ENCODE data around the gene ASB6.
"Not testable (repeated sequence)": the region's sequence is repeated elsewhere in the genome, so short reads cannot be mapped to it uniquely, and the experiment has no call there.

The ASB6 gene

GRCh38 chr9:129666575-129666974, 24.6 kb upstream of the ASB6 start:
- no peak for DNase-seq

DNA sequence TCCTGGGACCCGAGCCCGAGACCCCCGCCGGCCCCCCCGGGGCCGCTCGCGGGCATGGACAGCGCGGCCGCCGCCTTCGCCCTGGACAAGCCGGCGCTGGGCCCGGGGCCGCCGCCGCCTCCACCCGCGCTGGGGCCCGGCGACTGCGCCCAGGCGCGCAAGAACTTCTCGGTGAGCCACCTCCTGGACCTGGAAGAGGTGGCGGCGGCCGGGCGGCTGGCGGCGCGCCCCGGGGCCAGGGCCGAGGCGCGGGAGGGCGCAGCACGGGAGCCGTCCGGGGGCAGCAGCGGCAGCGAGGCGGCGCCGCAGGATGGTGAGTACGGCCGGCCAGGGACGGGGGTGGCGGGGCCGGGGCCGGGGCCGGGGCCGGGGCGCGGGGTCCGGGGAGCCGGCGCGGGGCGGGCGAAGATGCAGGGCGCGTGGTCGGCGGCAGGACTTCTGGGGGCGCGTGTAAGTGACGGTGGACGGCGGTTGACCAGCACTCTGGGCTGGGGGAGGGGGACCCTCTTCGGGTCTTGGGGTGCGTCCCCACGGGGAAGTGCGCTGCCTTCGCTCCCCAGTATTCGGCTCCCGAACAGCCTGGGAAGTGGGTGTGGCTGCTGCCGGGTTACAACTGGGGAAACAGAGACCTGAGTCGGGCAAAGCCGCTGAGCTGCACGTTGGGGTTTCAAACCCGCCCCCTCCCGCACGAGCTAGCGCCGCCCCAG, 24.0 kb upstream of the ASB6 start:
- no peak for DNase-seq

- no peak for DNase-seq
Observed at GRCh38 chr9:129665389-129665775, 23.4 kb upstream of the ASB6 start, which contains the start of gene PRRX2. PRRX2 (plus strand) TSS chr9:129665647; CDS start chr9:129665868, 221 bp downstream.

DNA sequence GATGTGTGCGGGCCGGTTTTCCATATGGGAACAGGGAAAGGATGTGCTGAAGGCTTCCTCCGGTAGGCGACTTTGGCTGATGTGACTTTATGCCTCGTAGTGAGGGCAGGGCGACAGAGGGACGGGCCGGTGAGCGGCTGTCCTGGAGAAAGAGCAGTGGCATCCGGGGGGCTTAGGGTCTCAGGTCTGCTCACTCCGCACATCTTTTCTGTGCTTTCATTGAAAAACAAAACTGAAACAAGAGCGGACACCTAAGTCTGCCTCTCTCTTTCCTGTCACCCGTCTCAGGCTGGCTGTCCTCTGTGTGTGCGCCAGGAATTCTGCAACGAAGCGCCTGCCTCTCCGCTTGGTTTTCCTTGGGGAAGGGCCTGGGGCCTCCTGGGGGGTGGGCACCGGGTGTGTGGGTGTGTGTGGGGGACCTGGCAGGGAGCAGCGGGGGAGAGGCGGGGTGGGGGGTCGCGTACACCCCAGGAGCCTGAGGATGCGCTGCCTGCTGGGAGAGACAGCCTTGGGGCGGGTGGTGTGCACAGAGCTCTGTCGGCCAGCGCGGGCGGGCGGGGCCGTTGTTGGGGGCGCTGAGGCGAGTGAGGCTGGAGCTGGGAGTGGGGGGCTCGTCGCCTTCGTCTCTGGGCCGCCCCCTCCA, 22.9 kb upstream of the ASB6 start:
- no peak for DNase-seq

GRCh38 chr9:129662239-129662638, 20.3 kb upstream of the ASB6 start:
- not testable (repeated sequence) for DNase-seq

DNA sequence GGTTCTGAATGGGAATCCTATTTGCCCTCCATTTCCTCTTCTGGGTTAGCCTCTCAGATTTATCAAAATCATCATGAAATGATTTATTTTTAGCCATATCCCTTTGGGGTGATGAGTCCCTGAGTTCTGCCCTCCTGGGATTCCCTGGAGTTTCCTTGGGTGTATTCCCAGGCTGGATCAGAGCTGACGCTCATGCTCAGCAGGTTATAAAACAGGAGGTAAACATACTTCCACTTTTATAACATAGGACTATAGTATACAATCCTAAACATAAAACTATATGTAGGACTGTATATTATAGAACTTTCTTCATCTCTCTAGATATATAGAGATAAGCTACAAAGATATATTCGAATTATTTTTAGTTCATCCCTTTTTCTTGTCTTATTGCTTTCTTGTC, 19.1 kb upstream of the ASB6 start:
- no peak for DNase-seq

- DNase-seq = no peak
Observed at GRCh38 chr9:129656795-129657390, 14.9 kb upstream of the ASB6 start.

DNA sequence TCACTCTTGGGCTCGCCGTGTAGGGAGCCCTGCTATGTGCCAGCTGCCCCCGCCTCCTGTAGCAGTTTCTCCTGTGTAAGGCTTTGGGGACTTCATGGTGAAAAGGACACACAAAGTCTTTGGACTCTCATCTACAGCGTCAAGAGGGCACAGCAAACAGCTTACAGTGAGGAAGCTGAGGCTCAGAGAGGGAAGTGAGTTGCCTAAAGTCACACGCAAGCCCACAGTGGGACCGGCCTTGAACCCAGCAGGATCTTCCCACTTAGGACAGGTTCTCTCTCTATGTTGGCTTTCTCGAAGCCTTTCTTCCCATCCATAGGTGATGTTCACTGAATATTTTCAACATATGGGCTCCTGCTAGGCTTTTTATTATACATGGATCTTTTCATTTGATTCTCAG, 13.7 kb upstream of the ASB6 start:
- no peak for DNase-seq

GRCh38 chr9:129655154-129655553, 13.2 kb upstream of the ASB6 start:
- no peak for DNase-seq

GRCh38 chr9:129654554-129655040, 12.6 kb upstream of the ASB6 start:
- DNase-seq = no peak

- no peak for DNase-seq
Observed at GRCh38 chr9:129653823-129654553, 12.0 kb upstream of the ASB6 start.

DNA sequence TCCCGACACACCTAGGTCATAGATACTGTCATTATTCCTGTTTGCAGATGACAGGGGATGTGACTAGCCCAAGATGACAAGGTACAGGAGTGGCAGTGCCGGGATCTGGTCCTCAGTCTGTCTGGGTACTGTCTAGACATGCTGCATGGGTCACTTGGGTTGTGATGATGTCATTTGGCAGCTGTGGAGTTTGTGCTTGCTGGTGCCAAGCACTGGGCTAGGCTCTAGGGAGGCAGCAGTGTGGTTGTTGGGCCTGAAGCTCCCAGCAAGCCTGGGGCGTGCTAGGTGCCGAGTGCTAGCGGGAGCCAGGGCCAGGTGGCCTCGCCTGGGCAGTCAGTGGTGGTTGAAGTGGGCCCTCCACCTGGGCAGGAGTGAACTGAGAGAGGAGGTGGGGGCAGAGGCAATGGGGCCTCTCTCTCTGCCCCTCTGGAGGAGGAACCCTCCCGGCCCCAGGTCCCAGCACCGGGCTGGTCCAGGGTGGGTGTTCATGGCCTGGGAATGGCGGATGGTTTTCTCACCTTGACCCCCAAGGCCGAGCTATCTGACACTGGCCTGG, 8.8 kb upstream of the ASB6 start:
- no peak for DNase-seq

- no peak for DNase-seq
Observed at GRCh38 chr9:129649726-129650679, 8.1 kb upstream of the ASB6 start.

DNA sequence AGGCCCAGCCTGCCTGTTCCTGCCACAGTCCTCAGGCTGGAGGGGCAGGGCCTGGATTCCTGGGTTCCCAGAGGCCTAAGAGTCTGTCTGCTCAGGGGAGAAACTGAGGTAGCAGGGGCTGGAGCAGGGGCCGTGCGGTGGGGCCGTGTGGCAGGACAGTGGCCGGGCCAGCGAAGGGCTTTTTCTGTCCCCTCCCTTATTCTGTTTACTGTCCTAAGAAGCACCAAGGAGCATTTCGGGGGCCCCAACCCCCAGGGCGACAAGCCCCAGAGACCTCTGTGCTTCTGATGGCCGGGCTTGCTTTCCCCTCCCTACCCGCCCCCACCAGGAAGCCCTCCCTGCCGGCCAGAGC, 6.8 kb upstream of the ASB6 start:
- no peak for DNase-seq

- DNase-seq = no peak
Observed at GRCh38 chr9:129648092-129648763, 6.3 kb upstream of the ASB6 start.

- DNase-seq = no peak
Observed at GRCh38 chr9:129647635-129648034, 5.7 kb upstream of the ASB6 start.

DNA sequence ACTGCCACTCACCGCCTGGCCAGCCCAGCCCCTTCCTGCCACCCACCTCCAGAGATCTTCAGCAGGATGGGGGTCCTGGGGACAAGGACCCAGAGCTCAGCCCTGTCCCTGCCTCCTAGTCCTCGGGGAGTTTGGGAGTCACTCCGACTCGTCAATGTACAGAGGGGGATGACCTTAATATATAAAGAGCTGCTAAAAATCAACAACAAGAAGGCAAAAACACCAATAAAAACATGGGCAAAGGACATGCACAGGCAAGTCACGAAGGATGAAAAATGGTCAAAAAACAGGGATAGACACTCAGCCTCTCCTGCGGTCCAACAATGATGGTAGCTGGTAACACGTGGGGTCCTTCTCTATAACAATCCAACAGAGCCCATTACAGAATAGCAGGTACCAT, 4.7 kb upstream of the ASB6 start:
- no peak for DNase-seq

DNA sequence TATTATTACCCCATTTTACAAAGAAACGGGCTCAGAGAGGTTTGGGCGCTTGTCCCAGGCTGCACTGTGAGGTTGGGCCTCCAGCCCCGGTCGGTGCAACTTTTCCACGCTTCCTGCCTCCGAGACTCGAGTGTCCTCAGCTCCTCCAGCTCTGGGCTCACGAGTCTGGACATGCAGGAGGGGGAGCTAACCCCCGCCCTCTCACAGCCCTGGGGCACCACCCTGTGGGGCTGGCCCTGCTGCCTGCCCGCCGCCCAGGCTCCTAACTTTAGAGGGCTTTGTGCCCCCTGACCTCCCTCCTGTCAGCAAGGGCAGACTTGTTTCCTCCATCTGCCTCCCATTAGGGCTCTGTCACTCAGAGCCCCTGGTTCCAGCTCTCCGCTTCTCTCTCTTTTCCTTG, 4.3 kb upstream of the ASB6 start:
- no peak for DNase-seq

- no peak for DNase-seq
Observed at GRCh38 chr9:129644902-129645301, 3.0 kb upstream of the ASB6 start.

DNA sequence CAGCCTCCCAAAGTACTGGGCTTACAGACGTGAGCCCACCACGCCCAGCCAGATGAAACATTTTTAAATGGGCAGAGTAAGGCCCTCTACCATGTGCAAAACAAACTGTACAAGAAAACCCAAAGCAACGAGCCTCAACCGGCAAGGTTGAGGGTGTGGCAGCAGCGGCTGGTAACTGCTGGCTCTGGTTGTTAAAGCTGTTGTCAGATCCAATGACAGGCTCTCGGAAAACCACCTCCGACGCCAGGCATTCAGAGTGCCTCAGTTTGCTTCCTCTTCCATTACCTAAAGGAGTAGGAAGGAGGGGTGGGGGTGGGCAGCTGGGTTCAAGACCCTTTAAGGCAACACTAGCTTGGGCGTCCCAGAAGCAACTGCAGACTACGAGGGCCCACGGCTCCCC, 2.4 kb upstream of the ASB6 start:
- DNase-seq = no peak

DNA sequence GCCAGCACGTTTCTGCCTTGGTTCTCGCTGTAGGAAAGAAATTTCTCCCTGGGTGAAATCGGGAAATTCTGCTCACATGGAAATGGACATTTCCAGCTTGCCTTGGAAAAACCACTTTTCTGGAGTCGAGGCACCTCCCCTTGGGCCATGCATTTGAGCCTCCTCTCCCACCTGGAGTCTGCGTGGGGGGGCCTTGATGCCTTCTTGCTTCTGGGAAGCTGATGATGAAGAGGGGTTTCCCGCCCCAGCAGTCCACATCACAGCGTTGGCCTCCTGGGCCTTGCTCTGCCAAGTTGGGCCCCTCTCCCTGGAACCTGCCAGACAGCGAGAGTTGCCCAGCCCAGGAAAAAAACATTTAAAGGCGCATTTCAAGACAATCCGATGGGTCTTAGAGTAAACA, 1.8 kb upstream of the ASB6 start:
- DNase-seq = no peak

All from NCI-H2171 treated with DMSO at 0.1 percent for 48 hours (cell line).